IMR-90 (cell line): ENCODE results near the gene FARS2.

Experiments used
- BHLHE40 ChIP-seq: fragments of 150-350 bp; IDR thresholded peaks from 2 replicates; pipeline ENCODE4 v1.6.1; 2016; ENCODE audit warnings: mild to moderate bottlenecking, low read depth, low read length
- NFE2L2 ChIP-seq: fragments of 150-350 bp; IDR thresholded peaks from 2 replicates; pipeline ENCODE4 v1.6.1; 2016; ENCODE audit warnings: low read depth, mild to moderate bottlenecking, low read length
- POLR2A ChIP-seq: IDR thresholded peaks from 2 replicates; pipeline ENCODE4 v1.6.1; 2012; ENCODE audit warnings: mild to moderate bottlenecking, low read depth, low read length
- RAD21 ChIP-seq: IDR thresholded peaks from 2 replicates; pipeline ENCODE4 v1.6.1; 2012; ENCODE audit warnings: low read length, improper control_type of control experiment
- RCOR1 ChIP-seq: IDR thresholded peaks from 2 replicates; pipeline ENCODE4 v1.6.1; 2012; ENCODE audit warnings: mild to moderate bottlenecking, low read length, improper control_type of control experiment; ENCODE audit not compliant: insufficient replicate concordance
- TF ChIP-seq, protein P1 (sequence below): conservative IDR thresholded peaks from 2 replicates; pipeline ENCODE4 v1.5.1; 2012; ENCODE audit warnings: mild to moderate bottlenecking, low read depth, low read length, improper control_type of control experiment
- TF ChIP-seq, protein P2 (sequence below): fragments of 150-350 bp; IDR thresholded peaks from 2 replicates; pipeline ENCODE4 v1.6.1; 2017; ENCODE audit warnings: mild to moderate bottlenecking, antibody characterized with exemption, low read length, low read depth

DNA sequence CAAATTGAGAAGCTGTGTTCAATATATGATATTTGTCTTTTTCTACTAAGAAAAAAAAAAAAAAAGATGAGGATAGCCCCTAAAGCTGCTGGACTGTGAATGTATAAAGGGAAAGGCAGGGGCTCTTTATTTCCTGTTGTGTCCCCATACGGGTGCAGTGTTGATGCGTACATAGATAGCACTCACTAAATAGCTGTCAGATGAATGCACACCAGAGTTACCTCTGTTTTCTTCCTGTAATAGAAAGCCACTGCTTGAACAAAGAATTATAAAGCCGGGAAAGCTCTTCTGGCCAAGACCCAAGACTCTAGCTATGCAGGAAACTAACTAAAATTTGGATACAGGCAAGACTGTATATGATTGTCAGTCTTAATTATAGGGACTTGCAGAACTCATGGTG is 260.0 kb downstream of the FARS2 start:
- no peak for TF ChIP-seq RCOR1
- TF ChIP-seq, protein P1, sequence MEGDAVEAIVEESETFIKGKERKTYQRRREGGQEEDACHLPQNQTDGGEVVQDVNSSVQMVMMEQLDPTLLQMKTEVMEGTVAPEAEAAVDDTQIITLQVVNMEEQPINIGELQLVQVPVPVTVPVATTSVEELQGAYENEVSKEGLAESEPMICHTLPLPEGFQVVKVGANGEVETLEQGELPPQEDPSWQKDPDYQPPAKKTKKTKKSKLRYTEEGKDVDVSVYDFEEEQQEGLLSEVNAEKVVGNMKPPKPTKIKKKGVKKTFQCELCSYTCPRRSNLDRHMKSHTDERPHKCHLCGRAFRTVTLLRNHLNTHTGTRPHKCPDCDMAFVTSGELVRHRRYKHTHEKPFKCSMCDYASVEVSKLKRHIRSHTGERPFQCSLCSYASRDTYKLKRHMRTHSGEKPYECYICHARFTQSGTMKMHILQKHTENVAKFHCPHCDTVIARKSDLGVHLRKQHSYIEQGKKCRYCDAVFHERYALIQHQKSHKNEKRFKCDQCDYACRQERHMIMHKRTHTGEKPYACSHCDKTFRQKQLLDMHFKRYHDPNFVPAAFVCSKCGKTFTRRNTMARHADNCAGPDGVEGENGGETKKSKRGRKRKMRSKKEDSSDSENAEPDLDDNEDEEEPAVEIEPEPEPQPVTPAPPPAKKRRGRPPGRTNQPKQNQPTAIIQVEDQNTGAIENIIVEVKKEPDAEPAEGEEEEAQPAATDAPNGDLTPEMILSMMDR, result no peak
- no peak for TF ChIP-seq NFE2L2
- no peak for TF ChIP-seq POLR2A
- TF ChIP-seq RAD21, result no peak
- no peak for TF ChIP-seq BHLHE40
- TF ChIP-seq, protein P2, sequence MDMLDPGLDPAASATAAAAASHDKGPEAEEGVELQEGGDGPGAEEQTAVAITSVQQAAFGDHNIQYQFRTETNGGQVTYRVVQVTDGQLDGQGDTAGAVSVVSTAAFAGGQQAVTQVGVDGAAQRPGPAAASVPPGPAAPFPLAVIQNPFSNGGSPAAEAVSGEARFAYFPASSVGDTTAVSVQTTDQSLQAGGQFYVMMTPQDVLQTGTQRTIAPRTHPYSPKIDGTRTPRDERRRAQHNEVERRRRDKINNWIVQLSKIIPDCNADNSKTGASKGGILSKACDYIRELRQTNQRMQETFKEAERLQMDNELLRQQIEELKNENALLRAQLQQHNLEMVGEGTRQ, result no peak
